Transverse colon (tissue), 4 donors: Measurements from ENCODE around the gene FYCO1. TPM values are rescaled to one million over a fixed set of nuclear protein-coding genes. Genes with fewer than 3 reads are reported as not detected.

Experiments used
- DNase-seq: peaks from one replicate; pipeline ENCODE4 v3.0.0-alpha.2; 2019
- H3K27ac ChIP-seq, 4 donors: fragments of 200-600 bp; sonication (generic); 2 replicates each; pipeline ENCODE4 v1.5.1; 2016 to 2018; ENCODE audit warnings: inconsistent platforms in 4 of 4
- H3K27me3 ChIP-seq: fragments of 200-600 bp; sonication (generic); 2 replicates; pipeline ENCODE4 v1.5.1; 2017; ENCODE audit warnings: inconsistent platforms
- H3K36me3 ChIP-seq, 4 donors: fragments of 200-600 bp; sonication (generic); 2 replicates each; pipeline ENCODE4 v1.5.1; 2017 to 2019; ENCODE audit warnings: inconsistent platforms in 4 of 4
- H3K4me1 ChIP-seq, 4 donors: fragments of 200-600 bp; sonication (generic); 2 replicates each; pipeline ENCODE4 v1.5.1; 2017 to 2020; ENCODE audit warnings: inconsistent platforms in 4 of 4
- H3K4me3 ChIP-seq, 4 donors: fragments of 200-600 bp; sonication (generic); 1 replicate in 1 of 4; 2 replicates in 3 of 4; pipeline versions ENCODE4 v1.5.1 to v1.6.1; 2017 to 2019; ENCODE audit warnings: inconsistent platforms in 4 of 4
- H3K9me3 ChIP-seq, 2 donors: fragments of 200-600 bp; sonication (generic); 2 replicates each; pipeline ENCODE4 v1.5.1; 2017 to 2019; ENCODE audit warnings: inconsistent platforms in 2 of 2
- EP300 ChIP-seq: sonication (generic); formaldehyde crosslinking; IDR thresholded peaks from one replicate; pipeline ENCODE4 v1.6.1; 2017; ENCODE audit warnings: antibody characterized with exemption, low read depth
- POLR2A ChIP-seq: fragments of 450-650 bp; IDR thresholded peaks from one replicate; pipeline ENCODE4 v1.6.1; 2016; ENCODE audit warnings: antibody characterized with exemption, mild to moderate bottlenecking, moderate library complexity
- POLR2AphosphoS5 ChIP-seq, 3 donors: sonication (generic); formaldehyde crosslinking; IDR thresholded peaks; one replicate each; pipeline ENCODE4 v1.6.1; 2016; ENCODE audit warnings: antibody characterized with exemption in 3 of 3
- WGBS, 2 donors: methylation state at CpG; one replicate each; pipeline ENCODE4 v1.1.5; 2018; ENCODE audit warnings: low coverage in 1 of 2; 5-methylcytosine and 5-hydroxymethylcytosine counted together
- in situ Hi-C, 4 donors: fragments of 200-750 bp; cut with MboI; loops; one replicate each; pipeline versions ENCODE4 v1.15.0 to v1.15.1; 2017; ENCODE audit warnings: low sequenced_read_pairs in 3 of 4, low pct_ligation_motif_present in 1 of 4, low pct_unique_long_range_greater_than_20kb in 1 of 4
- intact Hi-C: fragments of 100-400 bp; cut with DNase I; formaldehyde crosslinking; loops from one replicate; pipeline ENCODE4 v1.15.1; 2023; ENCODE audit warnings: low total_unique reads
- total RNA-seq, 4 donors: library from RNA; depleted of rRNA; stranded (reverse); fragments of >200 nt; gene quantifications; one replicate each; pipeline ENCODE4 v1.1.0, GENCODE V29; 2016
- TF ChIP-seq, protein P1 (sequence below), 5 experiments: fragments of 200-600 bp in 3 of 5; fragments of 450-650 bp in 2 of 5; sonication (generic) in 3 of 5; IDR thresholded peaks; 1 replicate in 2 of 5; 2 replicates in 3 of 5; pipeline ENCODE4 v1.5.1; 2016 to 2017; ENCODE audit warnings: antibody characterized with exemption in 5 of 5, inconsistent platforms in 3 of 5, mild to moderate bottlenecking in 2 of 5, moderate library complexity in 1 of 5

FYCO1 gene
- total RNA-seq, 4 donors from 2014 or later = 34.5 to 40.0 (median 38.1) TPM

GRCh38 chr3:45991341-45991740 is 4.3 kb downstream of the FYCO1 start:
- peak overlapping the region; percentile 60 to 95 (median 94) for H3K27ac ChIP-seq
- intact Hi-C loops (no loop called here), in situ Hi-C loops (no loop called here)
- WGBS, 2 donors = 20 to 81% methylated on average over 1 to 6 of the region's 6 CpGs
- H3K4me3 ChIP-seq = no peak overlapping the region
- H3K9me3 ChIP-seq = no peaks in the 10 kb centered on the region
- H3K27me3 ChIP-seq = no peaks in the 10 kb centered on the region
- no peak for DNase-seq
- TF ChIP-seq EP300 = no peak
- no peak for TF ChIP-seq POLR2A
- TF ChIP-seq POLR2AphosphoS5 (IDR thresholded peaks at IDR 0.05) = no peak
- TF ChIP-seq, protein P1, sequence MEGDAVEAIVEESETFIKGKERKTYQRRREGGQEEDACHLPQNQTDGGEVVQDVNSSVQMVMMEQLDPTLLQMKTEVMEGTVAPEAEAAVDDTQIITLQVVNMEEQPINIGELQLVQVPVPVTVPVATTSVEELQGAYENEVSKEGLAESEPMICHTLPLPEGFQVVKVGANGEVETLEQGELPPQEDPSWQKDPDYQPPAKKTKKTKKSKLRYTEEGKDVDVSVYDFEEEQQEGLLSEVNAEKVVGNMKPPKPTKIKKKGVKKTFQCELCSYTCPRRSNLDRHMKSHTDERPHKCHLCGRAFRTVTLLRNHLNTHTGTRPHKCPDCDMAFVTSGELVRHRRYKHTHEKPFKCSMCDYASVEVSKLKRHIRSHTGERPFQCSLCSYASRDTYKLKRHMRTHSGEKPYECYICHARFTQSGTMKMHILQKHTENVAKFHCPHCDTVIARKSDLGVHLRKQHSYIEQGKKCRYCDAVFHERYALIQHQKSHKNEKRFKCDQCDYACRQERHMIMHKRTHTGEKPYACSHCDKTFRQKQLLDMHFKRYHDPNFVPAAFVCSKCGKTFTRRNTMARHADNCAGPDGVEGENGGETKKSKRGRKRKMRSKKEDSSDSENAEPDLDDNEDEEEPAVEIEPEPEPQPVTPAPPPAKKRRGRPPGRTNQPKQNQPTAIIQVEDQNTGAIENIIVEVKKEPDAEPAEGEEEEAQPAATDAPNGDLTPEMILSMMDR (IDR thresholded peaks at IDR 0.05) = no peak
- no peaks in the 10 kb centered on the region for H3K36me3 ChIP-seq
- H3K4me1 ChIP-seq = peaks cover 32 to 76% (median 57%) of the 10 kb centered on the region in 4 donors

- intact Hi-C loops = no loop called here
- in situ Hi-C loops = no loop called here
- Histone ChIP-seq H3K36me3 (no peaks in the 10 kb centered on the region), H3K27me3 (no peaks in the 10 kb centered on the region), H3K4me3 (no peak overlapping the region), H3K27ac (peak overlapping the region; percentile 82 to 86 (median 84)), H3K9me3 (no peaks in the 10 kb centered on the region), H3K4me1 (peaks cover 36 to 81% (median 66%) of the 10 kb centered on the region in 4 donors)
- DNase-seq = no peak
- TF ChIP-seq POLR2AphosphoS5 (IDR thresholded peaks at IDR 0.05) (no peak), POLR2A (no peak), EP300 (no peak)
- TF ChIP-seq, protein P1 (IDR thresholded peaks at IDR 0.05) = no peak
- WGBS, 2 donors = 49 to 90% methylated on average over 1 to 3 of the region's 3 CpGs
Observed at GRCh38 chr3:45990181-45990580, 5.4 kb downstream of the FYCO1 start.

- Histone ChIP-seq H3K27me3 (no peaks in the 10 kb centered on the region), H3K27ac (peak overlapping the region; percentile 82 to 86 (median 84)), H3K4me1 (peaks cover 32 to 80% (median 59%) of the 10 kb centered on the region in 4 donors), H3K36me3 (peaks cover 0 to 2% (median 0%) of the 10 kb centered on the region in 4 donors), H3K4me3 (no peak overlapping the region), H3K9me3 (no peaks in the 10 kb centered on the region)
- DNase-seq = no peak
- TF ChIP-seq POLR2AphosphoS5 (IDR thresholded peaks at IDR 0.05) = no peak
- TF ChIP-seq EP300 = no peak
- TF ChIP-seq POLR2A = no peak
- intact Hi-C loops = no loop called here
- WGBS, 2 donors = 30 to 70% methylated on average over 1 to 2 of the region's 2 CpGs
- in situ Hi-C loops = no loop called here
Observed at GRCh38 chr3:45988804-45989203, 6.8 kb downstream of the FYCO1 start.

DNA sequence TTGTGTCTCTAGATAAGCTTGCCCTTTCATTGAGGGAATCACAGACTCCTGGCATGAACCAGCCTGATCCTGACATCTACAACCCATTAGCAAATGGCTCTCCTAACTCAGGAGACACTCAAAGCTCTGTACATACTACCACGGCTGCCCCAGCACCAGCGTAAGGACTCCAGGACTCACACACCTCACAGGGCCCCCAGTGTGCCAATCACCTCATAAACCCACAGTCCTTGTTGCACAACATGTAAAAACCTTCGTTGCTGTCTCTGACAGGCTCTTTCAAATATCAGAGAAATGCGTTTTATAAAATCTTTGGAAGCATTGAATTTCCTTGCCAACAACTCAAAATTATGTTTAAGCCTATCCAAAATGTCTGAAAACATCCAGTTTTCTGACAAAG is 7.3 kb downstream of the FYCO1 start:
- no peak for DNase-seq
- Histone ChIP-seq H3K36me3 (peaks cover 0 to 5% (median 0%) of the 10 kb centered on the region in 4 donors), H3K27ac (peak overlapping the region; percentile 82 to 86 (median 84)), H3K9me3 (no peaks in the 10 kb centered on the region), H3K27me3 (no peaks in the 10 kb centered on the region), H3K4me1 (peaks cover 28 to 75% (median 57%) of the 10 kb centered on the region in 4 donors), H3K4me3 (no peak overlapping the region)
- TF ChIP-seq POLR2A (no peak), POLR2AphosphoS5 (IDR thresholded peaks at IDR 0.05) (no peak), EP300 (no peak)
- TF ChIP-seq, protein P1 (IDR thresholded peaks at IDR 0.05) = no peak
- WGBS, 2 donors = 79 to 82% methylated on average over 3 to 4 of the region's 4 CpGs
- in situ Hi-C loops = no loop called here
- intact Hi-C loops = no loop called here
